NCI-H2081 treated with DMSO at 0.1 percent for 48 hours (cell line): ENCODE measurements around the gene PLPP2.
"Not testable (repeated sequence)": the region's sequence is repeated elsewhere in the genome, so short reads cannot be mapped to it uniquely, and the experiment has no call there.

ENCODE experiments used
- DNase-seq: peaks from one replicate; lab custom pipeline; 2025; lab: John Stamatoyannopoulos, UW

Gene PLPP2

GRCh38 chr19:292951-293350, 1.7 kb upstream of the PLPP2 start:
- no peak for DNase-seq

DNA sequence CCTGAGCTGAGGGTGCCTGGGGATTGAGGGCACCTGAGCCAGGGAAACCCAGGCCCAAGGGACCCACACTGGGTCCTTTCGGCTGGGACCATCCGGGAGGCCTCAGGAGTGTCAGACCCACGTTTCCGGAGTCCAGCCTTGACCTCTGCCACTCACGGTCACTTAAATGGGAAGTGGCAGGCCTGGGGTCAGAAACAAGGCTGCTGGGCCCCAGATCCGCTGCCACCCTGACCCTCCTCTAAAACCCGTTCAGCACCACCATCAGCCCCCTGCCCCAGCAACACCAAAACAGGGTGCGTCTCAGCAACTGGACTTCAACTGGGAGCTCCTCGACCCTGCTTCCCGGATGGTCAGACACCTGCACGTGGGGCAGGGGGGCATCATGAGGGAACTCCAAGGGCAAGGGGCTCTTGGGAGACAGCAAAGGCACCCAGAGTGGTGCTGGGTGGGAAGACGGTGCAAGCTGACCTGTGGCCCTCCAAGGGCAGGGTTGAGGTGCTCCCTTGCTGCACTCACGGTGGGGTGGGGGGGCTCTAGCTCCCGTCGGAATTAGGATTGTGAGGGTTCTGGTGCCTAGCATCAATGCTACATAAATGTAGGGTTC, 1.2 kb upstream of the PLPP2 start:
- DNase-seq = no peak

DNA sequence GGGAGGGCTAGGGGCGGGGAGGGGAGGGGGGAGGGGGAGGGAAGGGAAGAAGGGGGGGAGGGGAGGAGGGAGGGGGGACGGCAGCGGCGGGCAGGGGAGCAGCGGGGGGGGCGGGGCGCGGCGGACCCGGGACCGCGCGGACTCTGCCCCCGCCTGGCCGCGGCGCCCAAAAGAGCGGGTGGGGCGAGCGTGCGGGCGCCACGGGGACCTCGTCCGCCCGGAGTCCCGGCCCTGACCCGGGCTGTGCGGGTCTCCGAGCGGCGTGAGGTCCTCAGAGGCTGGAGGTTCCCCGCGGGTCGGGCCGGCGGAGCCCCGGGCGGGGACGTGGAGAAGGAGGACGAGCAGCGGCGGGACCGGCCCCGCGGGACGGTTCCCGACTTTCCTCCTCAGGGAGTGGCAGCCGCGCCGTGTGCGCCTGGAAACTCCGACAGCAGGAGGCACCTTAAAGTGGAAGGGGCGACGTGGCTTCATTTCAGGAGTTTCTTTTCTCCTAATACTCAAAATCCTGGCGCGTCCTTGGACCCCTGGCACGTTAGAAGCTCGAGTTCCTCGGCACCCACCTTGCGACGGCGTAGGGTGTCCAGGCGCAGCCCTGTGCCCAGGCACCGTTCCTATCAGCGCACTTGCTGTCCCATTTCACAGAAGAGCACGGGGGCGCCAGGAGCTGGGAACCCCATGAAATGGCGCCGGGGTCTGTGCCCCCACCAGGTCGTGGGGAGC, 518 bp upstream of the PLPP2 start:
- DNase-seq = no peak

- DNase-seq = peak; percentile 77
Measured at GRCh38 chr19:290372-291005, 714 bp downstream of the PLPP2 start.

- DNase-seq = peak; percentile 77
Measured at GRCh38 chr19:289651-290371, 1.4 kb downstream of the PLPP2 start.

DNA sequence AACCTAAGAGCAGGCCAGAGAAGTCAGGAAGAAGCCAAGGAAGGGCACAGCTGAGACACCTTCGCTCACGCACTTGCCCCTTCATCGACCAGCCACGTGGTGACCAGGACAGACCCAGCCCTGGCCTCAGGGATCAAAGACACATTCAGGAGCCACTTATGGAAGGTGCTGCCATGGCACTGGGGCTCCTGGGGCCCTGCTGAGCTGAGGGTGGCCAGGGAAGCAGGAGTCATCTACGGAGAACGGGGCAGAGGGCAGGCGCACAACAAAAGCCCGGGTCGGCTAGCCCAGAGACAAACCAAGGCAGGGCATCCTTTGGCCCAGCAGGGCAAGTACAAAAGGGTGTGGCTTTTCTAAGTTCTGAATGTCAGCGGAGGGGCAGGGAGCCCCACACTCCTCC, 2.3 kb downstream of the PLPP2 start:
- DNase-seq = no peak

GRCh38 chr19:287381-287871, 3.8 kb downstream of the PLPP2 start:
- DNase-seq = no peak

DNA sequence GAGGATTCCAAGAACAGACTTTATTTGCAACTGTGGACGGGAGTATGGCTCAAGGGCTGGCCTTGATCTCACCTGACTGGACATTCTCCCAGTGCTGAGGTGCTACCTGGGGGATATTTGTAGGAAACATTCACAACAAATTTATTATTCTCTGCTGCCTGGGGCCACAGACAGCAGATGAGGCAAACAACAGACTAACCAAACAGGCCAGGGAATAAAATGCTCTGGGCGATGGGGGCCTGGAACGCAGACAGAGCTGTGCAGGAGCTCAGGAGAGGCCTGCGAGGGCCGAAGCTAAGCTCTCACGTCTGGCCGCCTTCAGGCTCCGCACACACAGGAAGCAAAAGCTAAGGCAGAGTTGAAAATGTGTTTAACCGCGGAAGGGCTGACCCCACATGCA, 7.8 kb downstream of the PLPP2 start:
- no peak for DNase-seq

- DNase-seq = no peak
Measured at GRCh38 chr19:282501-282900, 8.7 kb downstream of the PLPP2 start.

GRCh38 chr19:281992-282391, 9.2 kb downstream of the PLPP2 start:
- no peak for DNase-seq

- no peak for DNase-seq
Measured at GRCh38 chr19:281156-281853, 9.9 kb downstream of the PLPP2 start.

DNA sequence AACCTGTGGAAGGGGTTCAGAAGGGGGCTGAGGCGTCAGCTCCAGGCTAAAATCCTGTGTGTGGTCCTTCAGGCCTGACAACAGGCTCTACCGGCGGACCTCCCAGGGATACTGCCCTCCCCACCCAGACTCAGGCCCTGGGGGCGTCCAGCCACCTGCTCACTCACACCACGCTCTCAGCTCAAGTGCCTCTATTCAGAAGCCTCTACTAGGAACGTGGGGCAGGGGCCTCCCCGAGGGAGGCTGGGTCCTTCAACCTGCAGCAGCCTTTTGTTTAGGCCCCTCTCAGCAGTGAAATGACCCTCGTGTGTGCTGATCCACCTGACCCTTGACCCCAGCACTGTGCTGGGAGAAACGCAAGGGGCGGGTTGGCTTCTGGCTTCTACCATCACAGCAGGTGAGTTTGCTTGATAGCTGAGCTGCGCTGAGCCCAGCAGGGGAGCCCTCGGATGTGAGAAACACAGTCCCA, 10.6 kb downstream of the PLPP2 start:
- DNase-seq = no peak

DNA sequence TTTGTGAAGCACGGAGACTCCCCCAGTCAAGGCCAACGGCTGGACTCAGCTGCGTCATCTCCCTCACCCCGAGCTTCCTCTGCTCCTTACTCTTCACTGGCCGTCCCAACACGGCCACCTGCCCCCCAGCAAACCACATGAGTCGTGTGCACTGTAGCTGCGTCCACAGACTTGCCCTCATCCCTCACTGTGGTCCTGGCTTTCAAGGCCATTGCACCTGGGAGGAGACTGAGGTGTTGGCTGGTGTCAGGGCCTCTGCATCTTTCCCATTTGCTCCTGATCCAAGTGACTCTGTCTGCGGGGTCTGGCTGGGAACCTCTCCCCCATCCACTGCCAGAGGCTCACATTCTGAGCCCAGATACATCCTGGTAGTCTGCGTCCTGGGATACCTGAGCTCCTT, 11.5 kb downstream of the PLPP2 start:
- no peak for DNase-seq

DNA sequence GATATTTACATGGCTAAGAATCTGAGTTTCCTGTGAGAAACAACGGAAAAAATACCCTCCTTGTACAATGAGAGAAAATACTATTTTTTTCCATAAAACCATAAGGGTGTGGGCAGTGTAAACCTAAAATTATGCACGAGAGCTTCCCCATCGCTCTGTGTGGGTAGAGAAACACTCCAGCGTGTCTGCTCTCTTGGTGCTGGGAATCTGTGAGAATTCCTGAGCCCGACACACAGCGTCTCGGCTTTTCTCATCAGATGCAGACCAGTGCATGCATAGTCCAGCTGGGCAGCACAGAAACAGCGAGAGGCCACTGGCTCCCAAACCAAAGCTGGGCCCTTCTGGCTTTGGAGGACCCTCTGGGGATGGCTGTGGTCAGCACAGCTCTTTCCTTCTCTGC, 12.0 kb downstream of the PLPP2 start:
- DNase-seq = no peak

DNA sequence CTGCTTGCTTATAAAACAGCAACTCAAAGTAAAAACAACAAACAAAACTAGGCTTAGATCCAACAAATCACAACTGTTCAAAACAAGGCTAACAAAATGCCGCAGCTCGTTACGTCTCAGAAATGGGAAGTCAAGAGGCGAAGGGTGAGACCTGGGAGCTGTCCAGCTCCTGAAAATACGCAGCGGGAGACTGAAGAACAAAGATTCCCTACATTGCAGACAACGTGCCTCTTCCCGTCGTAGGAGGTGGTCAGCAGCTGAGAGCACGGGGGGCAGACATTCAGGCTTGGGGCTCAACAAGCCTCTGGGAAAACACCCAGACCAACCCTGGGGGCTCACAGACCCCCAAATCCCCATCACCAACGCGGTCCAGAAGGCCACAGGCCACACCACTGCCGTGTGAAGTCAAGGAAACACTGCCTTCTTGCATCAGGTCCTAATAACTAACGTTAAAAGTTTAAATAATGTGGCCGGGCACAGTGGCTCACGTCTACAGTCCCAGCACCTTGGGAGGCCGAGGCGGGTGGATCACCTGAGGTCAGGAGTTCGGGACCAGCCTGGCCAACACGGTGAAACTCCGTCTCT, 13.5 kb downstream of the PLPP2 start:
- DNase-seq = no peak

DNA sequence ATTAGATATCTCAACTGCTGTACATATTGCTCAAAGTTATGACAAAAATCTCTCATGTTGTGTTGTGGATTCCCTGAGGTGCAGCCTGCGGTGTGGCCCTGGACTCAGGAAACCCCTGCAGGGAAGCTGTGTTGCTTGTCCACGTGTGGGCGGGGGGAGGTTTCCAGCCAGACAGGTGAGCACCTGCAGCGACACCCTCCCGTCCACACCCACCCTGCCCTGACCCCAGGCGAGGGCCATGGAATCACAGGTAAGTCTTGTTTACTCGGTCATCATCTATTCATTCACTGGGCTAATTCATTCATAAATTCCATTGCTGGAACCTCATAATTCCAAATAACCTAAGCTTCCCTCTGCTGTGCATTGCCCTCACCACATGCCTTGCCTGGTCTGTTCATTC, 14.1 kb downstream of the PLPP2 start:
- no peak for DNase-seq

GRCh38 chr19:275958-276646, 15.1 kb downstream of the PLPP2 start:
- no peak for DNase-seq

DNA sequence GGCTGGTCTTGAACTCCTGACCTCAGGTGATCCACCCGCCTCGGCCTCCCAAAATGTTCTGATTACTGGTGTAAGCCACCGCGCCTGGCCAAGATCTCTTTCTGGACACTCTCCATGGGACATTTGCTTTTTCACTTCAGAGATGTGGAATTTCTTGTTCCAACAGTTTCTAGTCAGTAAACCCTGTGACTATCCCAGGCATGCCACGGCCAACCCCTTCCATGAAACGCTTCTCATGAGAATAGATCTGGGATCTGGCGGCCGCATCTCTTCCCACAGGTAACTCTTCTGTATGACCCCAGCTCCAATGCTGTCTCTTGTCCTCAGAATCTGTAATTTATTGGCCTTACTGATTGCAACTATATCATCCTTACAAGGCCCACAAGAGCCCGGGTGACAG, 16.2 kb downstream of the PLPP2 start:
- DNase-seq = no peak

- DNase-seq = no peak
Measured at GRCh38 chr19:273393-273792, 17.8 kb downstream of the PLPP2 start.

- DNase-seq = no peak
Measured at GRCh38 chr19:271856-272255, 19.3 kb downstream of the PLPP2 start.

GRCh38 chr19:270766-271318, 20.4 kb downstream of the PLPP2 start:
- DNase-seq = not testable (repeated sequence)
